ENCODE data around the gene MTOR.

- TF ChIP-seq CTCF (IDR thresholded peaks at IDR 0.05): no peak
- no peak for TF ChIP-seq EZH2 (IDR thresholded peaks at IDR 0.05; ENCODE audit: borderline replicate concordance, insufficient read depth, low read depth, low read length, poor library complexity, severe bottlenecking)
Measured at GRCh38 chr1:11188858-11189451, 73.4 kb downstream of the MTOR start, which contains the start of gene ANGPTL7.
